A673 (cell line): ENCODE measurements around the gene SREBF2. TPM values are rescaled to one million over a fixed set of nuclear protein-coding genes. Genes with fewer than 3 reads are reported as not detected.

Experiments used
- BruUV-seq: library from RNA; stranded (reverse); fragments of 400-500 nt; replicated peaks from 2 replicates; lab custom pipeline; 2021; lab: Mats Ljungman, UMichigan
- CTCF ChIA-PET: fragments of 300-600 bp; sonication (Branson Sonifier 250); formaldehyde crosslinking; loops from one replicate; lab custom pipeline; 2022; ENCODE audit warnings: antibody characterized with exemption; lab: Charles Lee
- POLR2A ChIA-PET: fragments of 300-600 bp; sonication (Branson Sonifier 250); formaldehyde crosslinking; loops from one replicate; lab custom pipeline; 2022; ENCODE audit warnings: antibody characterized with exemption; ENCODE audit not compliant: low non-redundant PET; lab: Charles Lee
- DNase-seq: peaks from one replicate; pipeline ENCODE4 v3.0.0-alpha.2; 2015; ENCODE audit warnings: low spot score
- H3K27ac ChIP-seq: fragments of 200-600 bp; sonication (generic); 2 replicates; pipeline ENCODE4 v1.5.1; 2016; ENCODE audit warnings: mixed run types, low read depth, mild to moderate bottlenecking, mixed read lengths, antibody characterized with exemption, low read length; ENCODE audit not compliant: poor library complexity, severe bottlenecking
- H3K27me3 ChIP-seq: fragments of 200-600 bp; sonication (generic); replicated peaks from 2 replicates; pipeline ENCODE4 v1.6.1; 2017; ENCODE audit warnings: mixed run types, low read depth, mild to moderate bottlenecking, mixed read lengths, antibody characterized with exemption, low read length; ENCODE audit not compliant: insufficient read depth, poor library complexity
- H3K36me3 ChIP-seq: fragments of 200-600 bp; sonication (generic); 2 replicates; pipeline ENCODE4 v1.6.1; 2016; ENCODE audit warnings: mixed run types, mild to moderate bottlenecking, mixed read lengths, antibody characterized with exemption, low read length; ENCODE audit not compliant: insufficient read depth, poor library complexity, severe bottlenecking
- H3K4me1 ChIP-seq: fragments of 200-600 bp; sonication (generic); 2 replicates; pipeline ENCODE4 v1.6.1; 2017; ENCODE audit warnings: mixed run types, mild to moderate bottlenecking, mixed read lengths, antibody characterized with exemption, low read length; ENCODE audit not compliant: insufficient read depth, poor library complexity, severe bottlenecking
- H3K4me3 ChIP-seq: fragments of 200-600 bp; sonication (generic); 2 replicates; pipeline ENCODE4 v1.5.1; 2016; ENCODE audit warnings: low read depth, mixed run types, mild to moderate bottlenecking, mixed read lengths, low read length; ENCODE audit not compliant: poor library complexity, severe bottlenecking
- H3K9me3 ChIP-seq: fragments of 200-600 bp; sonication (generic); 2 replicates; pipeline ENCODE4 v1.6.1; 2016; ENCODE audit warnings: mixed run types, low read depth, mild to moderate bottlenecking, mixed read lengths, antibody characterized with exemption, low read length; ENCODE audit not compliant: poor library complexity, severe bottlenecking
- CTCF ChIP-seq: fragments of 300-800, 200-600 bp; sonication (generic); conservative IDR thresholded peaks from 2 replicates; pipeline ENCODE4 v1.5.1; 2017; ENCODE audit warnings: low read depth, mild to moderate bottlenecking, antibody characterized with exemption, low read length, moderate library complexity, mixed read lengths
- EZH2 ChIP-seq: fragments of 200-600 bp; sonication (generic); IDR thresholded peaks from 2 replicates; pipeline ENCODE4 v1.6.1; 2017; ENCODE audit warnings: borderline replicate concordance, low read depth, mild to moderate bottlenecking, mixed read lengths, antibody characterized with exemption, low read length; ENCODE audit not compliant: poor library complexity, severe bottlenecking
- intact Hi-C: fragments of 100-400 bp; cut with micrococcal nuclease; formaldehyde crosslinking; loops from one replicate; pipeline ENCODE4 v1.10.0; 2022; ENCODE audit not compliant: unreplicated experiment
- total RNA-seq: library from RNA; stranded (reverse); gene quantifications from 2 replicates; pipeline ENCODE4 v1.2.3, GENCODE V29; 2021

The SREBF2 gene
- total RNA-seq, 1 experiment from 2014 or later = 141 TPM

DNA sequence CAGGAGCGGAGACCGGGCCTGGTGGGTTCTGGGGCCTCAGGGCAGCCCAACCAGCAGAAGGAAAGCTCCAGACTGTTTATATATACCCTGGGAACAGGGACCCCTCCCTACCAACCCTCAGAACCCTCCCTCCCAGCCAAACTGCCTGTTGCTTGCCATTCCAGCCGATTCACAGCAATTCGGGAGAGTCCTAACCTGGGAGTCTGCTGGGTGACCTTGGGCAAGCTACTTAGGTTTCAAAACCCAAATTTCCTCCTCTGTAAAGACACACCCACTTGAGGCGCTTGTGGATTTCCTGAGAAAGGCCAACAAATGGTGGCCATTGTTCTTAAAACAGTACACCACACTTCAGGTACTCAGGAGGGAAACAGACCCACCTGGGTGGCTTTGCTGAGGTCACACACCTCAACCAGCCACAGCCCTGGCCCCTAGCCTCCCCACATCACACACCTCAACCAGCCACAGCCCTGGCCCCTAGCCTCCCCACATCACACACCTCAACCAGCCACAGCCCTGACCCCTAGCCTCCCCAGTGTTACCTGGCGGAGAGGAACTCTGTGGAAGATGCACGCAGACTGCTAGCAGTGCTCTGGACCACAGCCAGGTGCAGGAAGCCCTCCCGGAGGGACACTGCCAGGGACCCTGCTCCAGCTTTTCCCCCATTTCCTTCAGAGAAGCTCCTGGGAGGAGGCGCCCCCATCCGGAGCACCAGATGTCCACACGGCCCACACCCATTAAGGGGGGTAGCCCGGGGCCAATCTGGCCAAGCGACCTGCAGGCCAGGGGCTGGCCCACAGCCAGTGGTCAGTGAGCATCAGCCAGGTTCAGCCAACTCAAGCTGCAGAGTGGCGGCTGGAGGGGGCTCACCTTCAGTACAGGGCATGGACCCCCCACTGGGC, 75.8 kb downstream of the SREBF2 start:
- H3K4me1 ChIP-seq = peaks cover 16% of the 10 kb centered on the region
- no peak overlapping the region for H3K4me3 ChIP-seq
- H3K27ac ChIP-seq = no peak overlapping the region
- H3K27me3 ChIP-seq = peaks cover 26% of the 10 kb centered on the region
- no peaks in the 10 kb centered on the region for H3K9me3 ChIP-seq
- TF ChIP-seq EZH2 (no peak), CTCF (no peak)
- intact Hi-C loops = no loop called here
- no TSS peak for BruUV-seq
- no peak for DNase-seq
- ChIA-PET CTCF (no interaction called here), POLR2A (no interaction called here)
- peaks cover 32% of the 10 kb centered on the region for H3K36me3 ChIP-seq

DNA sequence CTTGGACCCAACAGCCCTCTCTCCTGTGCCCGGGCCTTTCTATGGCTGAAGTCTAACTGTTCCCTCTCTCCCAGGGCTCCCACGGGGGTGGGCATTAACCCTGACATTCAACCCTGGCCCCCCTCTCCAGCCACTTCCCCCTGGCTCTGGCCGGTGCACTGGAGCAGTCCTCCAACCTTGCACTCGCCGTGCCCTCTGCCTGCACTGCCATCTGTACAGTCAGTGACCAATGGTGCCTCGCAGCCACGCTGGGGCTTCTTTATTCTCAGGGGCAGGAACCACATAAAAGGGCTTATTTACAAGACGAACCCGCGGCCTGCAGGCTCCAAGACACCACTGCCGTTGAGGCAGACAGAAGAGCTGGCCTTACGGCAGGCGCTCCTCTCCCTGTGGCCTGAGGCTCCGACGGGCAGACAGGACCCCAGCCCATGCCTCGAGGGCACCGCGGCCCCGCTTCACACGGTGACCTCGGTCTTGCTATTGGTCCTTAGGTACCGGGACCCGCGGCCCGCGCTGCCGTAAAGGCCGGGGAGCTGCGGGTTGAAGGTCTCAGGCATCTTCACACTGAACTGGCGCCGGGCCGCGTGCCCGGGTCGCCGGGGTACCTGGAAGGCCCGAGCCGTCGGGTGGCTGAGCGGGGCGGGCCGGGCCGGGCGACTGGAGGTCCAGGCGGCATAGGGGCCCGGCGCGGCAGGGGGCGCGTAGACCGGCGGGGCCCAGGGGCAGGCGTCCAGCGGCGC, 76.6 kb downstream of the SREBF2 start:
- ChIA-PET CTCF (no interaction called here), POLR2A (no interaction called here)
- Histone ChIP-seq H3K9me3 (no peaks in the 10 kb centered on the region), H3K27me3 (peaks cover 32% of the 10 kb centered on the region), H3K36me3 (peaks cover 24% of the 10 kb centered on the region), H3K4me3 (no peak overlapping the region), H3K4me1 (peaks cover 16% of the 10 kb centered on the region), H3K27ac (no peak overlapping the region)
- TF ChIP-seq EZH2 = no peak
- no peak for TF ChIP-seq CTCF
- BruUV-seq = no TSS peak
- intact Hi-C loops = no loop called here
- DNase-seq = no peak

GRCh38 chr22:41910050-41911000, 77.4 kb downstream of the SREBF2 start:
- intact Hi-C loops = no loop called here

More at GRCh38 chr22:41910050-41911000, 77.4 kb downstream of the SREBF2 start:
- Histone ChIP-seq H3K9me3 (no peaks in the 10 kb centered on the region), H3K27me3 (peaks cover 34% of the 10 kb centered on the region), H3K27ac (no peak overlapping the region), H3K4me3 (peak overlapping the region; percentile 12), H3K4me1 (peaks cover 20% of the 10 kb centered on the region), H3K36me3 (peaks cover 16% of the 10 kb centered on the region)
- TF ChIP-seq CTCF (no peak), EZH2 (no peak)
- CTCF ChIA-PET = no interaction called here
- no TSS peak for BruUV-seq
- no peak for DNase-seq
- POLR2A ChIA-PET = no interaction called here
